Right ventricle myocardium superior (tissue), 1 donor: Measurements from ENCODE around the gene NHS. TPM values are rescaled to one million over a fixed set of nuclear protein-coding genes. Genes with fewer than 3 reads are reported as not detected.
A peak's percentile ranks its signal among the peaks of the same experiment; 100 is the strongest.
"Not testable (repeated sequence)": the region's sequence is repeated elsewhere in the genome, so short reads cannot be mapped to it uniquely, and the experiment has no call there.

Experiments used
- ATAC-seq: fragments of 200-7000 bp; cut with Tn5 transposase; one replicate; pipeline ENCODE4 v1.9.1; 2020; ENCODE audit warnings: mild to moderate bottlenecking; ENCODE audit not compliant: poor library complexity
- DNase-seq: peaks from one replicate; pipeline ENCODE4 v3.0.0-alpha.2; 2020
- intact Hi-C: fragments of 100-400 bp; cut with DNase I; formaldehyde crosslinking; loops from one replicate; pipeline ENCODE4 v1.11.2; 2022
- total RNA-seq: library from RNA; stranded (reverse); fragmentation: NEBNext Ultra II Directional; extraction: Animal tissue kit (Norgen Biotek cat#: 25700); gene quantifications from one replicate; pipeline ENCODE4 v1.2.1, GENCODE V29; 2021
- donor health status: DM: no; HTN: yes; CAD: no; lungs with severe emphysema.

The NHS gene
- total RNA-seq, 1 donor from 2014 or later = 1.2 TPM

- no peak for ATAC-seq
- intact Hi-C loops = no loop called here
- DNase-seq = no peak
Measured at GRCh38 chrX:17438221-17438620, 63.2 kb downstream of the NHS start.

DNA sequence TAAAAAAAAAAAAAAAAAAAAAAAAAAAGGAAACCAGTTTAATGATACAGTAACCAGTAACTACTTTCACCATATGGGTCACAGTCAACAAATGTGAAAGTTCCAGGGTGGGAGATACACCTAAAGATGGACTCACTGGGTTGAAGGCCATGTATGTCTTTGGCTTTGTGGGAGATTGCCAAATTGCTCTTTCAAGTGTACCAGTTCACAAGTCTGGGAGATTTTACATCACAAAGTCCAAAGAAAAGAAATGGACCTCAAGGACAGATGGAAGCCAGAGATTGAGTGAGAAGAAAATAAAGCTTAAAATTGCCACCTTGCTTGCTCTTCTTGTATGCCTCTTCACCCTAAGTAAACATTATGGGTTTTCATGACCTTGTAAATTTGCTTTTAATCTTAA lies 65.3 kb downstream of the NHS start:
- intact Hi-C loops = no loop called here
- no peak for DNase-seq
- ATAC-seq = no peak

GRCh38 chrX:17440836-17441235 lies 65.8 kb downstream of the NHS start:
- no peak for DNase-seq
- intact Hi-C loops = no loop called here
- no peak for ATAC-seq

DNA sequence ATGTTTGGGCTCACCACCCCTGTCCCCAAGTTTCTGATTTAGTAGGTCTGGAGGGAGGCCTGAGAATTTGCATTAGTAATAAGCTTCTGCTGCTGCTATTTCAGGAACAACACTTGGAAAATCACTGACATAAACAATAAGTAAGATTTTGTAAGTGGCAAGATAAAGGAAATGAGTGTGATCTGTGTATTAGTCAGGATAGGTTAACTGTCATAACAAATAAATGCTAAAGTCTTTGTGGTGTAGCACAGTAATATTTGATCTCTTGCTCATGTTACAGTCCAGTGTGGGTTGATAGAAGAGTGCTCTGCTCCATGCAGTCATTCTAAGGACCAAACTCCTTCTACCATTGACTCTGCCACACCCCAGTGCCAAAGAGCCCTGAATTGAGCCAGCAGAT lies 67.0 kb downstream of the NHS start:
- ATAC-seq (no peak), DNase-seq (no peak)
- intact Hi-C loops = no loop called here

- DNase-seq (no peak), ATAC-seq (no peak)
- intact Hi-C loops = no loop called here
Measured at GRCh38 chrX:17442898-17443297, 67.9 kb downstream of the NHS start.

DNA sequence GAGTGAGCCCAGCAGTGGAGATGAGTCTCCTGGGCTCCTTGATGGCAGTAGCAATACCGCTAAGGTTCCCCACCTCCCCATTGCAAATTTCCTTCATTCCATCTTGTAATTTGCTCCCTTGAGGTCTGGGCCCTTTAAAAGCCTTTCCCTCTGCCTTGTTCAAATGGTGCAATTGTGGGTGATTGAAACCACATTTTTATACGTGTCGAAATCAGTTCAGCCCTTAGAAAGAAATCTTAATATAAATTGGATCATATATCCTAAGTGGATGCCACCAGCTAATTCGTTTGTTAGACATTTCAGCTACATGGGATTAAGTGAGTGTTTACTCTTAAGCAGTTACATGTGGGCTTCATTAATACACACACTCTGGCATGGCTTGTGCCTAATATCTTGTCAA lies 68.6 kb downstream of the NHS start:
- ATAC-seq = no peak
- intact Hi-C loops = no loop called here
- no peak for DNase-seq

- ATAC-seq, intact Hi-C loops: not testable (repeated sequence)
Measured at GRCh38 chrX:17446269-17446668, 71.3 kb downstream of the NHS start.

GRCh38 chrX:17448188-17448587 lies 73.2 kb downstream of the NHS start:
- intact Hi-C loops = no loop called here
- DNase-seq (no peak), ATAC-seq (no peak)

More at GRCh38 chrX:17446269-17446668, 71.3 kb downstream of the NHS start:
- DNase-seq = not testable (repeated sequence)

- DNase-seq (no peak), ATAC-seq (no peak)
- intact Hi-C loops = no loop called here
Measured at GRCh38 chrX:17449866-17450265, 74.9 kb downstream of the NHS start.

- DNase-seq (no peak), ATAC-seq (no peak)
Measured at GRCh38 chrX:17453788-17454187, 78.8 kb downstream of the NHS start.

GRCh38 chrX:17456526-17456925 lies 81.5 kb downstream of the NHS start:
- DNase-seq = no peak
- no peak for ATAC-seq
- intact Hi-C loops = no loop called here

More at GRCh38 chrX:17453788-17454187, 78.8 kb downstream of the NHS start:
- intact Hi-C loops = no loop called here

- peak; percentile 46 for ATAC-seq
- intact Hi-C loops = no loop called here
- no peak for DNase-seq
Measured at GRCh38 chrX:17459008-17459611, 84.1 kb downstream of the NHS start.

- ATAC-seq = no peak
- intact Hi-C loops = no loop called here
- DNase-seq = no peak
Measured at GRCh38 chrX:17459661-17460060, 84.7 kb downstream of the NHS start.

- no peak for DNase-seq
- ATAC-seq = no peak
- intact Hi-C loops = no loop called here
Measured at GRCh38 chrX:17462881-17463280, 87.9 kb downstream of the NHS start.

GRCh38 chrX:17464194-17464593 lies 89.2 kb downstream of the NHS start:
- DNase-seq (no peak), ATAC-seq (no peak)
- intact Hi-C loops = no loop called here

DNA sequence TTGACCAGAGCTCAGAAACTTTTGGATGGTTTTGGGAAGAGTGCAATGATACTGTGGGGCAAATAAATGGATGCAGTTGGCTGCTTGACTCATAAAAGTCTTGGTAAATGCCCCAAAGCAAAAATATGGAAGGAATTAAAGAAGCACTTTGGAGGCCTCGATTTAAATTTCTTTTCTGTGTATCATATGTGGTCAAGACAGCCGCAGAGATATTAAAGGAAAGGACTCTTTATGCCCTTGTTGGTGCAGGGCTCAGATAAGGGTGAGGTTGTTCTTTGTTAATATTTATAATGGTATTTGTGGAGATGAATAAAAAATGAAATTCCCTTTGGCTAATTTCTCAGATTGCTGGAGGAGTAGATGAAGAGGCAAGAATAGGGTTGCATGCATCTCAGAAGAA lies 90.2 kb downstream of the NHS start:
- ATAC-seq (no peak), DNase-seq (no peak)
- intact Hi-C loops = no loop called here

DNA sequence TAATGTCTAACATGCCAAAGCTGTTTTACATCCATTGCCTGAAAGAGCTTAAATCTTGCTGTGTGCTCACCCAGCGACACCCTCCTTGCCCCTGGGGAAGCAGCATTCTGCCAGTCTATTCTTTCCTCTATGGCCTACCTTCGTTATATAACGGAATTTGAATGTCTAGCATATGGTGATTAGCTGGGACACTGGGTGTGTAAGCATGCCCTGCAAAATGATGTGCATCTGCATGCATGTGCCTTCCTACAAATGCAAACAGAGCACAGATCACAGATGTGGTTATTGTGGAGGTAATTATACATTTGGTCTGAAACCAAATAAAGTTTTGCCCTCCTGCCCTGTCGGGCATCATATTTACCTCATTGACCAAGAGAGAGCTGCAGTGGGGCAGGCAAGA lies 90.8 kb downstream of the NHS start:
- no peak for ATAC-seq
- DNase-seq = no peak
- intact Hi-C loops = no loop called here

DNA sequence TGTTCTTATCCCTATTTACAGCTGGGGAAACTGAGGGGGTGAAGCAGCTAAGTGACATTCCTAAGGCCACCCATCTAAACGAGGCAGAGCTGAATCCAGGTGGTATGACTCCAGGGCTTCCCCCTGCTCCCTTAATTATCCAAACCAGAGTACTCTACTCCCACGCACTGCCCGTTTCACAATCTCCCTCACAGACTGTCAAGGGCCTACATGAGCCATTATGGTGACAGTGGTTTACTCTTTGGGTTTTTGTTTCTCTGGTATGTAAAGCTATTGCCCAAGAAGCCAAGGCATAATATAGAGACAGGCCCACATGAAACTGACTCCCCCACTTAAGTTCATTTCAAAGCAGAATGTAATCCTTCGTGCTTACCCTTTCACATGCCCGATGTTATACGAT lies 95.1 kb downstream of the NHS start:
- ATAC-seq = no peak

DNA sequence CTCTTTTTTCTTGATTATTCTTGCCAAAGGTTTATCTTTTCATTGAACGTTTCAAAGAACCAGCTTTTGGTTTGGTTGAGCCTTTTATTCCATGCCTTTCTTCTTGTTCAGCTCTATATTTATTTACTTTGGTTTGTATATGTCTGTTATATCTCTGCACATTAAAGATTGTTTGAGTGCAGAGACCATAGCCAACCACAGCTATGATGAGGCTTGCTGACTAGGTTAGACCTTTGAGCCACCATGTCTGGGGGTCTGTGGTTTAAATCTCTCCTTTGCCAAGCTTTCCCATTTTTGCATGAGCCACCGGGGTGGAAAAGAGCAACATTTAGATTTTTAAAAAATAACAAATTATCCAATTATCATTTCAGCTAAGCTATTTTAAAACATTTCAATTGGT lies 96.1 kb downstream of the NHS start:
- intact Hi-C loops = no loop called here
- no peak for ATAC-seq
- DNase-seq = no peak

More for the DNA sequence above, 95.1 kb downstream of the NHS start:
- intact Hi-C loops = no loop called here
- DNase-seq = no peak

GRCh38 chrX:17471861-17472260 lies 96.9 kb downstream of the NHS start:
- intact Hi-C loops = no loop called here
- ATAC-seq = no peak
- no peak for DNase-seq

- ATAC-seq = no peak
- no peak for DNase-seq
- intact Hi-C loops = no loop called here
Measured at GRCh38 chrX:17472424-17472823, 97.4 kb downstream of the NHS start.
